NCI-H226 (cell line): ENCODE data around the gene KERA.

Source experiments
- DNase-seq: peaks from one replicate; pipeline ENCODE4 v3.0.0-alpha.2; 2015

The KERA gene

DNA sequence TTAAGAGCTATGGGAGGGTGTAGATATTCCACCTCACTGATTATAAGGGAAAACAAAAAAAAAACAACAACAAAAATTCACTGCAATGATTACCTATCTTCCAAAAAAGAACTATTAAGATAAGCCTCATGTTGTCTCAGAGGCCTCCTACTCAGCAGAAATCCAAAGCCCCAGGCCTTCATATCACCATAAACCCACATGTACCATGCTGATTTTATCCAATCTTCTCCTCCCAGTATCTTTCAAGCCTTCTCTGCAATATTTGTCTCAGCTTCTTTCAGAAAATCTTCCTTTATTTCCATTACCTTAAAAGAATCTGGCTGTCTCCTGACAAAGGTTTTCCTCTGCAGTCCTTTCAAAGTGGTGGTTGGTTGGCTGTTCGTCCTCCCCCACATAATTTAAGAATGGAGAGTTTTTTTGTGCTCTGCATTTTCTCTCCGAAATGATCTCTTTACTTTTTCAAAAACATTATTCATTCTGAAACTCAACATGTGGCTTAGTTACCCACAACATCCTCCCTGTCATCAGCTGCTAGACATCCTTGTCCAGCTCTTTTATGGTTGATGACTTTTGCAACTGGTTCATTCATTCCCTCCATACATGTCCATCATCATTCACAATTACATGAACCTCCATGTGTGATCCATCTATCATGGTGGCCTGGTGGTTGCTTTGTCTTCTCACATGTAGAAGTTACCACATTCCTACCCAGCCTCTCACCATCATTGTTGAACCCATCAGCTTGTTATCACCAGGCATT lies 50.1 kb downstream of the KERA start:
- no peak for DNase-seq

DNA sequence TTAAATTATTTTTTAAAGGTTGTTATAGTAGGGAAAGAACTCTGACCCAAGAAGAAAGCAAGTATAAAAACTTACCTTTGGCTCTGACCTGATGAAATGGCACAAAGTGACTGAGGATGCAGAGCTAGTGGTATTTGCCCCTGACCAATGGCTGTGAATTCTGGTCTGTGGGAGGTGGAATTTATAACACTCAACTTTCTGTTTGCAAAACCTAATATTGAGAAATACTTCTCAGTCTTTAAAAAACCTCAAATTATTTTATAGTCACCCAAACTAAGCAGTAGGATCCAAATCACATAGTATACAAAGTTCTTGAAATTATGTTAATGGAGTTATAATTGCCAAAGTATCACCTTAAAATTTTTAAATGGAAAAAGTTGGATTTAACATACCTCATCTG lies 53.0 kb downstream of the KERA start, which contains the start of gene EPYC:
EPYC (minus strand) TSS at position 101 of the 400 bp plus-strand sequence. CDS start 2,407 bp downstream, outside the sequence.
- no peak for DNase-seq

DNA sequence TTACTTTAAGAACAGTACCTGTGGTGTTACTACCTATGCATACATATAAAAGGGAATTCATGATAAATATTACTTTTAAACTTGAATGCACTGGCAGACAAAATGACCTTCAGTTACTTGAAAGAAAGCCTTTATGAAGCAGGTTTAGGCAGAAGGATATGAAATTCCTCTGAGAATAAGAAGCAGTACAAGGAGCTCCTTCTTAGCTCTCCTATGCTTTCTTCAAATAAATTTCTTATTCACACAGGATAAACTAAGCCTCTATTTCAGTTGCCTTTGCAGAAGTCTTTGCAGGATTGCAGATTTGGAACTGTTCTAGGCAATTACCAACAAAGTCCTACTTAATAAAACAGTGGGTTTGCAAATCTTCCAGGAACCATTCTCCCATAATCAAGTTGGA lies 54.1 kb downstream of the KERA start:
- DNase-seq = no peak

DNA sequence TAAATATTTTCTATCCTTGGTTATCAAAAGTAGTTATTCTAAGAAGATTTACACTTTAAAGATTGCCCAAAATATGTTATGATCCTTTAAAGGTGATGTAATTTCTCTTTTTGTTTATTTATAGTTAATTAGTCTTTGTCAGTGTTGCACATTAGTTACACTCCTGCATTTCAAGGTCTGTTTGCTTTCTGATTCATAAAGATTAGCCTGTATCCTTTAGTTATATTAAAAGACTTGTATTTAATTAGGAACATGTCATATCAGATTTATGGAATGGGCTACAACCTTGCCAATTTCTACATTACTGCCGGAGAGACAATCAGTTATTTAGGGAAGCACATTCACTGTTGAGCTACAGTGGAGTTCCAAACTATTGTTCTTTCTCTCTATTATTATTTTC lies 56.5 kb downstream of the KERA start:
- no peak for DNase-seq
